GM18517 (cell line): Measurements from ENCODE around the gene CAPN2.

Experiments
- ATAC-seq: cut with Tn5 transposase; IDR thresholded peaks from one replicate; pipeline ENCODE4 v1.9.1; 2021; ENCODE audit warnings: mild to moderate bottlenecking, moderate library complexity; ENCODE audit not compliant: unreplicated experiment

Gene CAPN2

GRCh38 chr1:223702735-223703667, 9.3 kb upstream of the CAPN2 start:
- no peak for ATAC-seq

- no peak for ATAC-seq
These were observed 8.7 kb upstream of the CAPN2 start for GRCh38 chr1:223703668-223704013.

GRCh38 chr1:223704921-223705878, 7.1 kb upstream of the CAPN2 start:
- ATAC-seq: no peak

GRCh38 chr1:223706077-223706973, 6.0 kb upstream of the CAPN2 start:
- ATAC-seq: no peak

GRCh38 chr1:223707256-223708000, 4.9 kb upstream of the CAPN2 start:
- ATAC-seq: no peak

- ATAC-seq: no peak
These were observed 4.4 kb upstream of the CAPN2 start for GRCh38 chr1:223708001-223708359.

GRCh38 chr1:223708651-223709268, 3.6 kb upstream of the CAPN2 start:
- no peak for ATAC-seq

GRCh38 chr1:223709598-223709997, 2.7 kb upstream of the CAPN2 start:
- no peak for ATAC-seq

- ATAC-seq: no peak
These were observed 1.9 kb upstream of the CAPN2 start for GRCh38 chr1:223710179-223711133.

GRCh38 chr1:223711173-223711572, 1.2 kb upstream of the CAPN2 start:
- no peak for ATAC-seq

GRCh38 chr1:223711747-223712193, 569 bp upstream of the CAPN2 start:
- ATAC-seq: no peak

GRCh38 chr1:223712850-223713474, 623 bp downstream of the CAPN2 start:
- ATAC-seq: peak; percentile 40

- no peak for ATAC-seq
These were observed 1.4 kb downstream of the CAPN2 start for GRCh38 chr1:223713546-223714420.

- no peak for ATAC-seq
These were observed 2.0 kb downstream of the CAPN2 start for GRCh38 chr1:223714421-223714724.

- ATAC-seq: no peak
These were observed 2.7 kb downstream of the CAPN2 start for GRCh38 chr1:223714849-223715603.

- no peak for ATAC-seq
These were observed 3.3 kb downstream of the CAPN2 start for GRCh38 chr1:223715604-223716172.
